Measurements from ENCODE around the gene KRTAP10-10.
"Not testable (repeated sequence)": the region's sequence is repeated elsewhere in the genome, so short reads cannot be mapped to it uniquely, and the experiment has no call there.

Gene KRTAP10-10

GRCh38 chr21:44658541-44658910 lies 21.4 kb downstream of the KRTAP10-10 start:
- TF ChIP-seq CTCF (conservative IDR thresholded peaks at IDR 0.05; ENCODE audit: low read depth, low read length), result no peak
- no peak for DNase-seq (ENCODE audit: low read depth)
- no peak overlapping the region for H3K4me3 ChIP-seq (ENCODE audit: low read depth, low read length)

- H3K4me3 ChIP-seq (ENCODE audit: low read depth, low read length), result no peak overlapping the region
- TF ChIP-seq CTCF (conservative IDR thresholded peaks at IDR 0.05; ENCODE audit: low read depth, low read length), result no peak
- DNase-seq (ENCODE audit: low read depth), result no peak
These were observed 21.9 kb downstream of the KRTAP10-10 start for GRCh38 chr21:44658913-44659595.

- DNase-seq (ENCODE audit: low read depth); H3K4me3 ChIP-seq (ENCODE audit: low read depth, low read length): not testable (repeated sequence)
These were observed 24.4 kb downstream of the KRTAP10-10 start for GRCh38 chr21:44661567-44661966.

- TF ChIP-seq CTCF (conservative IDR thresholded peaks at IDR 0.05; ENCODE audit: low read depth, low read length), result no peak
- DNase-seq (ENCODE audit: low read depth), result no peak
- no peak overlapping the region for H3K4me3 ChIP-seq (ENCODE audit: low read depth, low read length)
These were observed 27.5 kb downstream of the KRTAP10-10 start for GRCh38 chr21:44664691-44665090.

- TF ChIP-seq CTCF (conservative IDR thresholded peaks at IDR 0.05; ENCODE audit: low read depth, low read length), result no peak
- DNase-seq (ENCODE audit: low read depth), result no peak
These were observed 29.5 kb downstream of the KRTAP10-10 start, which contains the start of gene KRTAP12-2 for GRCh38 chr21:44666401-44667320. KRTAP12-2 (minus strand) TSS chr21:44666927; CDS start chr21:44666886, 41 bp downstream.

GRCh38 chr21:44667612-44668011 lies 30.5 kb downstream of the KRTAP10-10 start:
- TF ChIP-seq CTCF (conservative IDR thresholded peaks at IDR 0.05; ENCODE audit: low read depth, low read length), result no peak
- no peak overlapping the region for H3K4me3 ChIP-seq (ENCODE audit: low read depth, low read length)
- no peak for DNase-seq (ENCODE audit: low read depth)

More at GRCh38 chr21:44666401-44667320, 29.5 kb downstream of the KRTAP10-10 start, which contains the start of gene KRTAP12-2:
- no peak within 1 kb of the TSS for H3K4me3 ChIP-seq (ENCODE audit: low read depth, low read length)

GRCh38 chr21:44670642-44671432 lies 33.7 kb downstream of the KRTAP10-10 start:
- DNase-seq (ENCODE audit: low read depth), result no peak
- TF ChIP-seq CTCF (conservative IDR thresholded peaks at IDR 0.05; ENCODE audit: low read depth, low read length), result no peak
- no peak overlapping the region for H3K4me3 ChIP-seq (ENCODE audit: low read depth, low read length)
